ENCODE results near the gene TPM1.

TPM1 gene

DNA sequence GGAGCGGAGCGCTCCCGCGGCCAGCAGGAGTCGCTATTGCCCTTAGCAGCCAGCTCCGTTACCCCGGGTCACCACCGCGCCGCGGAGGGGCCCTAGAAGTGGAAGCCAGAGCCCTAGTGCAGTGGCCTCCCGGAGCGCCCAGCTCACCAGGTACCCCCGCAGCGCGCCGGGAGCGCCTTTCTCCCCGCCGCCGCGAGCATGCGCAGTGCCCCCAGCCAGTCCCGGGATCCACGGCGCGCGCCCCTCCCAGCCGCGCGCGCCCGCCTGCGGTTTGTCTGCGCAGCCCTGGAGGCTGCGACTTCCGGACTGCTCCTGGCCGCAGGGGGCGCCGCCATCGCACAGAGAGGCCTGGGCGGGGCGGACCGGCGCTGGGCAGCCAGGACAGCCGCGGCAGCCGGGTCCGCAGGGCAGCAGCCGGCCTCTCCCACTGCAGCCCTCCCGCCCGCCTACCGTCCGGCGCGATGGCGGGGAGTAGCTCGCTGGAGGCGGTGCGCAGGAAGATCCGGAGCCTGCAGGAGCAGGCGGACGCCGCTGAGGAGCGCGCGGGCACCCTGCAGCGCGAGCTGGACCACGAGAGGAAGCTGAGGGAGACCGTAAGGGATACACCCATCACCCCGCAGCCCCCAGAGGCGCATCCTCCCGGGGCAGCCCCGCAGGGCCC, 5.7 kb downstream of the TPM1 start:
- Histone ChIP-seq H3K79me2 (ENCODE audit: control insufficient read depth, insufficient read depth, low read length, unreplicated experiment) (peaks cover 91% of the 10 kb centered on the region), H3K36me3 (ENCODE audit: insufficient read depth, low read length) (peaks cover 15% of the 10 kb centered on the region; the same call in 1 of the 2 replicates), H2AFZ (ENCODE audit: low read length, unreplicated experiment) (no peak overlapping the region), H3K27me3 (ENCODE audit: insufficient read depth, low read length) (no peaks in the 10 kb centered on the region), H3K4me3 (ENCODE audit: low read depth, low read length) (peak overlapping the region; percentile 96), H3K4me1 (ENCODE audit: control insufficient read depth, insufficient read depth, low read length, unreplicated experiment) (peaks cover 71% of the 10 kb centered on the region), H3K27ac (ENCODE audit: low read depth, low read length) (peak overlapping the region; percentile 92)

- Histone ChIP-seq H3K79me2 (ENCODE audit: control insufficient read depth, insufficient read depth, low read length, unreplicated experiment) (peaks cover 89% of the 10 kb centered on the region), H3K36me3 (ENCODE audit: insufficient read depth, low read length) (peaks cover 12% of the 10 kb centered on the region; the same call in 1 of the 2 replicates), H3K4me1 (ENCODE audit: control insufficient read depth, insufficient read depth, low read length, unreplicated experiment) (peaks cover 76% of the 10 kb centered on the region), H3K27me3 (ENCODE audit: insufficient read depth, low read length) (no peaks in the 10 kb centered on the region), H2AFZ (ENCODE audit: low read length, unreplicated experiment) (no peak overlapping the region), H3K27ac (ENCODE audit: low read depth, low read length) (peak overlapping the region; percentile 92), H3K4me3 (ENCODE audit: low read depth, low read length) (peak overlapping the region; percentile 96)
These were observed 6.5 kb downstream of the TPM1 start for GRCh38 chr15:63048776-63049665.

DNA sequence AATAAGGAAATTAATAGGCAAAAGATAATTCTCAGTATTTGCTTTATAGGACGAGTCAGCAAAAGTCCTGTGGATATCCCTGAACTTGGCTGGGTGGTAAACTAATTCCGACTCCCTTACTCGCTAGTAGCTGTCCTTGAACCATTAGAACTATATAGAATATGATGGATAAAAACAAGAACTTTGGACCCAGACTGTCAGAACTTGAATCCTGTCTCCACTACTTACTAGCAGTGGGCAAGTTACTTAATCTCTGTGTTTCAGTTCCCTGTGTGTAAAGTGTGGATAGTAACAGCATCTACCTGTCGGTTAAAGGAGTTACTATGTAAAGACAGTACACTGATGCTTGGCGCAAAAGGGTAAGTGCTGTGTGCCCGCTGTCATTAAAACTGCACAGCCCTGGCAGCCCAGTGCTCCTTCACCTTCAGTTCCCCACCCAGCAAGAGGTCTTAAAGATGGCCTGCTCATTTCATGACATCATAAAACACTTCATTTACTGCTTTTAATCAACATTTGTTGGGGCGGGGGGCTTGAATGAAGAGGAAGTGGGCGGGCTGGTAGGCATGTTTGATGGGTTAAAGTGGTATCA, 7.3 kb downstream of the TPM1 start:
- H2AFZ ChIP-seq (ENCODE audit: low read length, unreplicated experiment): no peak overlapping the region
- H3K4me3 ChIP-seq (ENCODE audit: low read depth, low read length): peak overlapping the region; percentile 96
- H3K4me1 ChIP-seq (ENCODE audit: control insufficient read depth, insufficient read depth, low read length, unreplicated experiment): peaks cover 82% of the 10 kb centered on the region
- H3K27me3 ChIP-seq (ENCODE audit: insufficient read depth, low read length): no peaks in the 10 kb centered on the region
- H3K27ac ChIP-seq (ENCODE audit: low read depth, low read length): peak overlapping the region; percentile 92
- H3K79me2 ChIP-seq (ENCODE audit: control insufficient read depth, insufficient read depth, low read length, unreplicated experiment): peaks cover 88% of the 10 kb centered on the region
- H3K36me3 ChIP-seq (ENCODE audit: insufficient read depth, low read length): peaks cover 7% of the 10 kb centered on the region; the same call in 1 of the 2 replicates

DNA sequence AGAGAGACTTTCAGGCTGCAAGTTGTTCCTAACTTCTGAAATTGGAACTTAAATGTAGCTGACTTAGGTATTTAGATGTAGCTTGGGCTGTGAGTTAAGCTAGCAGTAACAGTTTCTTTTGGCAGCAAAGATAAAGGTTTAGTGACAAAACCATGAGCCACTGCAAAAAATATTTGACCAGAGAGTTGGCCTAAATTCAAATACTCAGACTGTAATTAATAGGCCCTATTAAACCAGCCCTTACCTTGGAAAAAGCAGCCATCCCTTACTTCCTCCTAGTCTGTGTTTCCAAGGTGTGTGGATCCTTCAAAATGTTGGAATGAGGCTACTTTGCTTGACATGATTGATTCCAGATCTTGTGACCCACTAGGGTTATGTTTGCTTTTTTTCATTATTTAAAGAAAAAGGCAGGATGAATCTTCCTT, 8.2 kb downstream of the TPM1 start:
- peaks cover 88% of the 10 kb centered on the region for H3K79me2 ChIP-seq (ENCODE audit: control insufficient read depth, insufficient read depth, low read length, unreplicated experiment)
- H3K4me3 ChIP-seq (ENCODE audit: low read depth, low read length): peak overlapping the region; percentile 96
- no peak overlapping the region for H2AFZ ChIP-seq (ENCODE audit: low read length, unreplicated experiment)
- no peaks in the 10 kb centered on the region for H3K27me3 ChIP-seq (ENCODE audit: insufficient read depth, low read length)
- H3K27ac ChIP-seq (ENCODE audit: low read depth, low read length): peak overlapping the region; percentile 92
- 0 out of 2 replicates have a peak, but pooled peaks cover 2% of the 10 kb centered on the region for H3K36me3 ChIP-seq (ENCODE audit: insufficient read depth, low read length)
- H3K4me1 ChIP-seq (ENCODE audit: control insufficient read depth, insufficient read depth, low read length, unreplicated experiment): peaks cover 86% of the 10 kb centered on the region

- peak overlapping the region; percentile 96 for H3K4me3 ChIP-seq (ENCODE audit: low read depth, low read length)
- no peak overlapping the region for H2AFZ ChIP-seq (ENCODE audit: low read length, unreplicated experiment)
- H3K4me1 ChIP-seq (ENCODE audit: control insufficient read depth, insufficient read depth, low read length, unreplicated experiment): peaks cover 80% of the 10 kb centered on the region
- 0 out of 2 replicates have a peak, but pooled peaks cover 2% of the 10 kb centered on the region for H3K36me3 ChIP-seq (ENCODE audit: insufficient read depth, low read length)
- H3K79me2 ChIP-seq (ENCODE audit: control insufficient read depth, insufficient read depth, low read length, unreplicated experiment): peaks cover 86% of the 10 kb centered on the region
- H3K27ac ChIP-seq (ENCODE audit: low read depth, low read length): peak overlapping the region; percentile 92
- H3K27me3 ChIP-seq (ENCODE audit: insufficient read depth, low read length): no peaks in the 10 kb centered on the region
These were observed 8.9 kb downstream of the TPM1 start for GRCh38 chr15:63051156-63052066.

- H3K4me3 ChIP-seq (ENCODE audit: low read depth, low read length): no peak overlapping the region; the same call in 1 of the 2 replicates
- peaks cover 78% of the 10 kb centered on the region for H3K79me2 ChIP-seq (ENCODE audit: control insufficient read depth, insufficient read depth, low read length, unreplicated experiment)
- H3K36me3 ChIP-seq (ENCODE audit: insufficient read depth, low read length): peaks cover 8% of the 10 kb centered on the region; the same call in 1 of the 2 replicates
- no peak overlapping the region for H2AFZ ChIP-seq (ENCODE audit: low read length, unreplicated experiment)
- H3K4me1 ChIP-seq (ENCODE audit: control insufficient read depth, insufficient read depth, low read length, unreplicated experiment): peaks cover 71% of the 10 kb centered on the region
- peak overlapping the region; percentile 92 for H3K27ac ChIP-seq (ENCODE audit: low read depth, low read length)
- H3K27me3 ChIP-seq (ENCODE audit: insufficient read depth, low read length): no peaks in the 10 kb centered on the region
These were observed 9.7 kb downstream of the TPM1 start for GRCh38 chr15:63052077-63052841.

DNA sequence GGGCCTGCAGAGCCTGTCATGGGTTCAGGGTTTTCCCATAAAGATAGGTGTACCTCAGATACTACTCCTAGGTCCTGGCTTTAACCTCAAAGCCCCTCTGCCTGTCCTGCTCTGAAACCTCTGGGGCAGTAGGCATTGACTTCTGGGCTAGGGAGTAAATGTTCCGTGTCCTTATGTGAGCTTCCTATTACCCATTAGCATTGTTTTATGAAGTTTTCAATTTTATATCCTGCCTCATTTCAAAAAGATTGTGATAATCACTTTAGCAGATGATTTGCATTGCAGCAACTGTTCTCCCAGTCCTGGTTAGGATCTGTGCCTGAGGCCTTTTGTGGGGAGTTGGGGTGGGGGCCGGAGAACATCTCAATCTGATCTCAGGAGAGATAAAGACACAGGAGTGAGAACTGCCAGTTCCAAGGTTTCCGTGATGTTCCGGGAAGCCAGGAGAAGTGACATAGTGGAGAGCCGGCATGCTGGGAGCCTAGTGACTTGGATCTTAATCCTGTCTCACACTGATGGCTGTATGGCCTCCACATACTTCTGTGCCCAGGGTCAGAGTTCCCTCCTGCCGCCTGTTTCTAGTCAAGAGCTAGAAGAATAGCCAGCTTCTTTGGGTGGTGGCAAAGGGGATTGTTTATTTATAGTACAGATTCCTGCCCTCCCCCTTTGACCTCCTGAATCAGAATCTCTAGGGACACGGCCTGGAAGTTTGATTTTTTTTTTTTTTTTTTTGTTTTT, 10.6 kb downstream of the TPM1 start:
- Histone ChIP-seq H3K79me2 (ENCODE audit: control insufficient read depth, insufficient read depth, low read length, unreplicated experiment) (peaks cover 72% of the 10 kb centered on the region), H2AFZ (ENCODE audit: low read length, unreplicated experiment) (no peak overlapping the region), H3K27ac (ENCODE audit: low read depth, low read length) (peak overlapping the region; percentile 92), H3K4me3 (ENCODE audit: low read depth, low read length) (peak overlapping the region; percentile 23), H3K36me3 (ENCODE audit: insufficient read depth, low read length) (peaks cover 17% of the 10 kb centered on the region; the same call in 1 of the 2 replicates), H3K4me1 (ENCODE audit: control insufficient read depth, insufficient read depth, low read length, unreplicated experiment) (peaks cover 65% of the 10 kb centered on the region), H3K27me3 (ENCODE audit: insufficient read depth, low read length) (no peaks in the 10 kb centered on the region)

- H3K4me3 ChIP-seq (ENCODE audit: low read depth, low read length): peak overlapping the region; percentile 31; the same call in 1 of the 2 replicates
These were observed 11.7 kb downstream of the TPM1 start for GRCh38 chr15:63054281-63054683.

DNA sequence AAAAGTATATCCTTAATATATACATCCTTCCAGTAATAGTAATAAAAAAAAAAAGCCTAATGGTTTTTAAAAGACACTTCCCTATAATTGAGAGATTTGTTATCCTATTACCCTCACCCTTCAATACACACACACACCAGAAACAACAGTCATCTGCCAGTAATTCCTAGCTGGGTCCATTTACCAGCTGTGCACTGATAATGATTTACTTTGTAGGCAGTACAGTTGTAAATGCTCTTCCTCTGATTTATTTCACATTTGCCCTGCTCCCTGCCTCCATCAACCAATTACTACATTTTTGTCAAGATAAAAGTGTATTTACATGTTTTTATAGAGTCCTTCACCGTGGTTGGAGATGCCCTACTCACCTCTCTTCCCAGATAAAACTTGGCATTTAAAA, 12.4 kb downstream of the TPM1 start:
- Histone ChIP-seq H2AFZ (ENCODE audit: low read length, unreplicated experiment) (no peak overlapping the region), H3K36me3 (ENCODE audit: insufficient read depth, low read length) (peaks cover 25% of the 10 kb centered on the region), H3K79me2 (ENCODE audit: control insufficient read depth, insufficient read depth, low read length, unreplicated experiment) (peaks cover 57% of the 10 kb centered on the region), H3K4me1 (ENCODE audit: control insufficient read depth, insufficient read depth, low read length, unreplicated experiment) (peaks cover 55% of the 10 kb centered on the region), H3K27me3 (ENCODE audit: insufficient read depth, low read length) (no peaks in the 10 kb centered on the region), H3K27ac (ENCODE audit: low read depth, low read length) (peak overlapping the region; percentile 56), H3K4me3 (ENCODE audit: low read depth, low read length) (no peak overlapping the region)

More at GRCh38 chr15:63054281-63054683, 11.7 kb downstream of the TPM1 start:
- peak overlapping the region; percentile 56 for H3K27ac ChIP-seq (ENCODE audit: low read depth, low read length)
- H3K79me2 ChIP-seq (ENCODE audit: control insufficient read depth, insufficient read depth, low read length, unreplicated experiment): peaks cover 64% of the 10 kb centered on the region
- peaks cover 62% of the 10 kb centered on the region for H3K4me1 ChIP-seq (ENCODE audit: control insufficient read depth, insufficient read depth, low read length, unreplicated experiment)
- H2AFZ ChIP-seq (ENCODE audit: low read length, unreplicated experiment): no peak overlapping the region
- no peaks in the 10 kb centered on the region for H3K27me3 ChIP-seq (ENCODE audit: insufficient read depth, low read length)
- peaks cover 21% of the 10 kb centered on the region for H3K36me3 ChIP-seq (ENCODE audit: insufficient read depth, low read length)
